ENCODE data around the gene DNAH10. TPM values are rescaled to one million over a fixed set of nuclear protein-coding genes. Genes with fewer than 3 reads are reported as not detected.

Gene DNAH10
- total and polyA plus RNA-seq, 2 of the 13 experiments (the other 11 are each of a cell fraction or from before 2014, with no cell fraction given): 0.01 to 0.02 TPM

GRCh38 chr12:123877968-123878367 lies 115.9 kb downstream of the DNAH10 start:
- no peak overlapping the region for H2AFZ ChIP-seq (ENCODE audit: low read length)
- H4K20me1 ChIP-seq (ENCODE audit: insufficient read depth, low read length): no peaks in the 10 kb centered on the region
- BruUV-seq (replicated peaks): no TSS peak
- H3K9me3 ChIP-seq (ENCODE audit: low read length): no peaks in the 10 kb centered on the region
- H3K27ac ChIP-seq (ENCODE audit: extremely low read length, insufficient read depth, low read length): no peak overlapping the region
- ChIA-PET POLR2A (no interaction called here), CTCF (ENCODE audit: low intra/inter-chr PET ratio, low total read pairs) (no interaction called here)
- peaks cover 2 to 47% of the 10 kb centered on the region in 2 experiments; a peak in 4 of 5 replicates for H3K27me3 ChIP-seq (ENCODE audit: control insufficient read depth in 1 of 2, insufficient read depth in 2 of 2, low read length in 2 of 2)
- no peaks in the 10 kb centered on the region for H3K36me3 ChIP-seq (replicated peaks in 1 of 2; ENCODE audit: control insufficient read depth in 1 of 2, insufficient read depth in 2 of 2, low read length in 2 of 2)
- in situ Hi-C loops (cut with HindIII; ENCODE audit: extremely low pct_ligation_motif_present, low pct_unique_long_range_greater_than_20kb): no loop called here
- intact Hi-C loops (cut with micrococcal nuclease; ENCODE audit: unreplicated experiment): no loop called here
- 10% methylated on average over 6 of the region's 6 CpGs for WGBS (ENCODE audit: low lambda C conversion rate)
- H3K9ac ChIP-seq (ENCODE audit: insufficient read depth, low read depth, low read length): no peak overlapping the region
- FAIRE-seq (no peak), ATAC-seq (no peak), DNase-seq (ENCODE audit: low spot score) (no peak)
- no peaks in the 10 kb centered on the region for H3K79me2 ChIP-seq (ENCODE audit: insufficient read depth, low read length)
- no peak overlapping the region for H3K4me3 ChIP-seq (replicated peaks in 1 of 3; ENCODE audit: insufficient read depth in 1 of 3, low read depth in 2 of 3, low read length in 3 of 3)
- no peaks in the 10 kb centered on the region for H3K4me1 ChIP-seq (ENCODE audit: insufficient read depth, low read length)
- no peak overlapping the region for H3K4me2 ChIP-seq (ENCODE audit: low read depth, low read length)
- TF ChIP-seq XBP1 (CRISPR knock-in tag; IDR thresholded peaks at IDR 0.05) (no peak), ZFP90 (CRISPR knock-in tag; IDR thresholded peaks at IDR 0.05; ENCODE audit: borderline replicate concordance) (no peak), HDAC1 (CRISPR knock-in tag; IDR thresholded peaks at IDR 0.05) (no peak), ZXDC (CRISPR knock-in tag; IDR thresholded peaks at IDR 0.05) (no peak), WIZ (CRISPR knock-in tag; IDR thresholded peaks at IDR 0.05) (no peak), TFE3 (CRISPR knock-in tag; IDR thresholded peaks at IDR 0.05) (no peak), STAT6 (CRISPR knock-in tag; IDR thresholded peaks at IDR 0.05; ENCODE audit: borderline replicate concordance) (no peak), ZNF275 (CRISPR knock-in tag; IDR thresholded peaks at IDR 0.05; ENCODE audit: borderline replicate concordance) (no peak), BRF2 (CRISPR knock-in tag; IDR thresholded peaks at IDR 0.05) (no peak), RFXAP (CRISPR knock-in tag; IDR thresholded peaks at IDR 0.05; ENCODE audit: borderline replicate concordance) (no peak), KLF15 (CRISPR knock-in tag; IDR thresholded peaks at IDR 0.05; ENCODE audit: borderline replicate concordance) (no peak), CEBPB (IDR thresholded peaks at IDR 0.05; ENCODE audit: borderline replicate concordance, low read depth, low read length) (no peak), ZBTB25 (CRISPR knock-in tag; IDR thresholded peaks at IDR 0.05) (no peak)
